Smooth muscle cell (in vitro differentiated cells): ENCODE data around the gene C14orf132. TPM values are rescaled to one million over a fixed set of nuclear protein-coding genes. Genes with fewer than 3 reads are reported as not detected.

Experiments used
- DNase-seq: peaks from one replicate; lab custom pipeline; 2025; ENCODE audit not compliant: unreplicated experiment; lab: John Stamatoyannopoulos, UW
- H2AFZ ChIP-seq: fragments of 200-600 bp; sonication (generic); 2 replicates; pipeline ENCODE4 v1.6.0; 2016; ENCODE audit warnings: antibody characterized with exemption, low read depth, mild to moderate bottlenecking
- H3F3A ChIP-seq: fragments of 200-600 bp; sonication (generic); 2 replicates; pipeline ENCODE4 v1.6.0; 2017; ENCODE audit warnings: antibody characterized with exemption, low read depth
- H3K27ac ChIP-seq: fragments of 200-600 bp; sonication (generic); 2 replicates; pipeline ENCODE4 v1.5.1; 2016; ENCODE audit warnings: low read depth, mild to moderate bottlenecking
- H3K27me3 ChIP-seq: fragments of 200-600 bp; sonication (generic); 2 replicates; pipeline ENCODE4 v1.6.1; 2016; ENCODE audit warnings: low read depth, mild to moderate bottlenecking
- H3K36me3 ChIP-seq: fragments of 200-600 bp; sonication (generic); 2 replicates; pipeline ENCODE4 v1.5.1; 2016; ENCODE audit warnings: low read depth
- H3K4me1 ChIP-seq: fragments of 200-600 bp; sonication (generic); 2 replicates; pipeline ENCODE4 v1.5.1; 2016; ENCODE audit warnings: low read depth
- H3K4me2 ChIP-seq: fragments of 200-600 bp; sonication (generic); 2 replicates; pipeline ENCODE4 v1.6.0; 2016; ENCODE audit warnings: mild to moderate bottlenecking
- H3K4me3 ChIP-seq: fragments of 200-600 bp; sonication (generic); 2 replicates; pipeline ENCODE4 v1.5.1; 2016; ENCODE audit warnings: mild to moderate bottlenecking
- H3K79me2 ChIP-seq: fragments of 200-600 bp; sonication (generic); 2 replicates; pipeline ENCODE4 v1.6.0; 2016; ENCODE audit warnings: low read depth, mild to moderate bottlenecking
- H3K9ac ChIP-seq: fragments of 200-600 bp; sonication (generic); 2 replicates; pipeline ENCODE4 v1.6.0; 2016; ENCODE audit warnings: low read depth
- H3K9me3 ChIP-seq: fragments of 200-600 bp; sonication (generic); replicated peaks from 2 replicates; pipeline ENCODE4 v1.5.1; 2016; ENCODE audit warnings: low read depth
- H4K20me1 ChIP-seq: fragments of 200-600 bp; sonication (generic); 2 replicates; pipeline ENCODE4 v1.6.0; 2016; ENCODE audit warnings: low read depth
- WGBS: methylation state at CpG from one replicate; pipeline ENCODE4 v1.1.7; 2016; ENCODE audit warnings: low lambda C conversion rate; 5-methylcytosine and 5-hydroxymethylcytosine counted together
- polyA plus RNA-seq: library from polyadenylated mRNA; unstranded; fragments of >200 nt; fragmentation: Nextera tagmentation; extraction: Ambion mirVana; gene quantifications from 2 replicates; pipeline ENCODE4 v1.2.1, GENCODE V29; 2016
- total RNA-seq: library from RNA; depleted of rRNA; stranded (reverse); fragments of >200 nt; gene quantifications from 2 replicates; pipeline ENCODE4 v1.2.3, GENCODE V29; 2014
- TF ChIP-seq, protein P1 (sequence below): fragments of 200-600 bp; sonication (generic); IDR thresholded peaks from 2 replicates; pipeline ENCODE4 v1.5.1; 2017; ENCODE audit warnings: borderline replicate concordance, mild to moderate bottlenecking, antibody characterized with exemption; ENCODE audit not compliant: insufficient read depth, poor library complexity, severe bottlenecking

The C14orf132 gene
- total and polyA plus RNA-seq, 2 experiments from 2014 or later, result 35.5 to 38.0 TPM

- Histone ChIP-seq H3K9me3 (no peaks in the 10 kb centered on the region), H2AFZ (no peak overlapping the region), H3K9ac (no peak overlapping the region), H3K4me2 (no peak overlapping the region), H3K27me3 (no peaks in the 10 kb centered on the region), H3K27ac (no peak overlapping the region), H3K4me3 (no peak overlapping the region), H4K20me1 (no peaks in the 10 kb centered on the region), H3F3A (no peaks in the 10 kb centered on the region), H3K4me1 (no peaks in the 10 kb centered on the region), H3K79me2 (no peaks in the 10 kb centered on the region), H3K36me3 (no peaks in the 10 kb centered on the region)
- DNase-seq, result no peak
- 97% methylated on average over 6 of the region's 6 CpGs for WGBS
- TF ChIP-seq, protein P1, sequence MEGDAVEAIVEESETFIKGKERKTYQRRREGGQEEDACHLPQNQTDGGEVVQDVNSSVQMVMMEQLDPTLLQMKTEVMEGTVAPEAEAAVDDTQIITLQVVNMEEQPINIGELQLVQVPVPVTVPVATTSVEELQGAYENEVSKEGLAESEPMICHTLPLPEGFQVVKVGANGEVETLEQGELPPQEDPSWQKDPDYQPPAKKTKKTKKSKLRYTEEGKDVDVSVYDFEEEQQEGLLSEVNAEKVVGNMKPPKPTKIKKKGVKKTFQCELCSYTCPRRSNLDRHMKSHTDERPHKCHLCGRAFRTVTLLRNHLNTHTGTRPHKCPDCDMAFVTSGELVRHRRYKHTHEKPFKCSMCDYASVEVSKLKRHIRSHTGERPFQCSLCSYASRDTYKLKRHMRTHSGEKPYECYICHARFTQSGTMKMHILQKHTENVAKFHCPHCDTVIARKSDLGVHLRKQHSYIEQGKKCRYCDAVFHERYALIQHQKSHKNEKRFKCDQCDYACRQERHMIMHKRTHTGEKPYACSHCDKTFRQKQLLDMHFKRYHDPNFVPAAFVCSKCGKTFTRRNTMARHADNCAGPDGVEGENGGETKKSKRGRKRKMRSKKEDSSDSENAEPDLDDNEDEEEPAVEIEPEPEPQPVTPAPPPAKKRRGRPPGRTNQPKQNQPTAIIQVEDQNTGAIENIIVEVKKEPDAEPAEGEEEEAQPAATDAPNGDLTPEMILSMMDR, result no peak
These were observed 95.3 kb downstream of the C14orf132 start for GRCh38 chr14:96134508-96134907.

GRCh38 chr14:96135285-96135684, 96.1 kb downstream of the C14orf132 start:
- H3K36me3 ChIP-seq, result no peaks in the 10 kb centered on the region
- H3K4me1 ChIP-seq, result no peaks in the 10 kb centered on the region
- no peak overlapping the region for H3K9ac ChIP-seq
- no peak overlapping the region for H3K4me3 ChIP-seq
- no peaks in the 10 kb centered on the region for H4K20me1 ChIP-seq
- TF ChIP-seq, protein P1, result no peak
- H3K79me2 ChIP-seq, result no peaks in the 10 kb centered on the region
- H2AFZ ChIP-seq, result no peak overlapping the region
- DNase-seq, result no peak
- no peak overlapping the region for H3K4me2 ChIP-seq
- no peaks in the 10 kb centered on the region for H3K27me3 ChIP-seq
- no peak overlapping the region for H3K27ac ChIP-seq
- no peaks in the 10 kb centered on the region for H3F3A ChIP-seq
- H3K9me3 ChIP-seq, result no peaks in the 10 kb centered on the region
- 91% methylated on average over 8 of the region's 8 CpGs for WGBS

- Histone ChIP-seq H3K9me3 (no peaks in the 10 kb centered on the region), H3K27ac (no peak overlapping the region), H3F3A (no peaks in the 10 kb centered on the region), H3K79me2 (no peaks in the 10 kb centered on the region), H3K27me3 (no peaks in the 10 kb centered on the region), H4K20me1 (no peaks in the 10 kb centered on the region), H3K9ac (no peak overlapping the region), H3K36me3 (no peaks in the 10 kb centered on the region), H3K4me3 (no peak overlapping the region), H3K4me1 (no peaks in the 10 kb centered on the region), H3K4me2 (no peak overlapping the region), H2AFZ (no peak overlapping the region)
- 41% methylated on average over 4 of the region's 4 CpGs for WGBS
- TF ChIP-seq, protein P1, result no peak
- DNase-seq, result no peak
These were observed 97.3 kb downstream of the C14orf132 start for GRCh38 chr14:96136371-96137005.

DNA sequence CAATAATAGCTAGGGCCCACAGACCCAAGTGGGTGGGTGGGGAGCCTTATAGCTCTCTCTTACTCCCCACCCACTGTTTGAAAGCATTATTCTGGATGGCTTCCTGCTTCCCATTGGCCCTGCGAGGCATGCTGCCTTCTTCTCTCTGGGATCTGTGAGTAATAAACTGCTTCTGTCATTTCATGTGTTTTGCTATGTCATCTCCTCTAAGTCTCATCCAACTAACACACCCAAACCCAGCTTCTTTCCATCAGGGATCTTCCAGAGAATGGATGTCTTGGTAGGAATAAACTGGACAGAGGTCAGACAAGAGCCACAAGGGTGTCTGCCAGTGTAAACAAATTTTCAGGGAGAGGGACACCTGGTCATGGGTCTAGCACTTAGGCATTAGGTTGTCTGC, 99.1 kb downstream of the C14orf132 start:
- no peak for DNase-seq
- no peaks in the 10 kb centered on the region for H3K36me3 ChIP-seq
- no peaks in the 10 kb centered on the region for H3K4me1 ChIP-seq

More for the DNA sequence above, 99.1 kb downstream of the C14orf132 start:
- Histone ChIP-seq H3K27ac (no peak overlapping the region), H3K79me2 (no peaks in the 10 kb centered on the region), H4K20me1 (no peaks in the 10 kb centered on the region), H3K4me3 (no peak overlapping the region), H3K27me3 (no peaks in the 10 kb centered on the region), H3K9me3 (no peaks in the 10 kb centered on the region), H2AFZ (no peak overlapping the region), H3F3A (no peaks in the 10 kb centered on the region), H3K4me2 (no peak overlapping the region), H3K9ac (no peak overlapping the region)
- TF ChIP-seq, protein P1, result no peak
- 86% methylated on average over 1 of the region's 1 CpG for WGBS
